SH-SY5Y (cell line): ENCODE measurements around the gene EPB41L1.

Source experiments
- GATA2 ChIP-seq: IDR thresholded peaks from 2 replicates; pipeline ENCODE4 v1.6.1; 2011; ENCODE audit warnings: mild to moderate bottlenecking, low read depth, low read length
- GATA3 ChIP-seq: IDR thresholded peaks from 2 replicates; pipeline ENCODE4 v1.6.1; 2011; ENCODE audit warnings: low read depth, mild to moderate bottlenecking, low read length, moderate library complexity

GRCh38 chr20:36159833-36160232, 5.3 kb downstream of the EPB41L1 start:
- TF ChIP-seq GATA2 (no peak), GATA3 (no peak)
